GM23338 (cell line): Measurements from ENCODE around the gene ANKS1B. TPM values are rescaled to one million over a fixed set of nuclear protein-coding genes. Genes with fewer than 3 reads are reported as not detected.

Source experiments
- ATAC-seq: fragments of 200-7000 bp; cut with Tn5 transposase; 3 replicates; pipeline ENCODE4 v1.9.1; 2020
- DNase-seq: peaks from one replicate; pipeline ENCODE4 v3.0.0-alpha.2; 2015; ENCODE audit warnings: low spot score
- H2AFZ ChIP-seq: fragments of 200-600 bp; sonication (generic); 2 replicates; pipeline ENCODE4 v1.8.0; 2016; ENCODE audit warnings: antibody characterized with exemption, mild to moderate bottlenecking, moderate library complexity
- H3F3A ChIP-seq: fragments of 200-600 bp; sonication (generic); replicated peaks from 2 replicates; pipeline ENCODE4 v1.8.0; 2017; ENCODE audit warnings: antibody characterized with exemption, mixed run types, low read depth
- H3K27ac ChIP-seq: fragments of 200-600 bp; sonication (generic); 2 replicates; pipeline ENCODE4 v1.6.1; 2016; ENCODE audit warnings: low read depth
- H3K27me3 ChIP-seq: fragments of 200-600 bp; sonication (generic); 2 replicates; pipeline ENCODE4 v1.8.0; 2016; ENCODE audit warnings: mild to moderate bottlenecking, mixed run types, moderate library complexity; ENCODE audit not compliant: insufficient read depth
- H3K36me3 ChIP-seq: fragments of 200-600 bp; sonication (generic); 2 replicates; pipeline ENCODE4 v1.8.0; 2016; ENCODE audit warnings: mild to moderate bottlenecking; ENCODE audit not compliant: insufficient read depth
- H3K4me1 ChIP-seq: fragments of 200-600 bp; sonication (generic); 2 replicates; pipeline ENCODE4 v1.8.0; 2016; ENCODE audit warnings: mild to moderate bottlenecking, moderate library complexity; ENCODE audit not compliant: insufficient read depth
- H3K4me2 ChIP-seq: fragments of 200-600 bp; sonication (generic); 2 replicates; pipeline ENCODE4 v1.7.1; 2017; ENCODE audit warnings: mixed run types
- H3K4me3 ChIP-seq: fragments of 200-600 bp; sonication (generic); 2 replicates; pipeline ENCODE4 v1.6.1; 2016; ENCODE audit warnings: mixed run types
- H3K79me2 ChIP-seq: fragments of 200-600 bp; sonication (generic); replicated peaks from 2 replicates; pipeline ENCODE4 v1.8.0; 2017; ENCODE audit warnings: mild to moderate bottlenecking; ENCODE audit not compliant: insufficient read depth
- H3K9me2 ChIP-seq: fragments of 200-600 bp; sonication (generic); 2 replicates; pipeline ENCODE4 v1.8.0; 2017; ENCODE audit not compliant: insufficient read depth
- H4K20me1 ChIP-seq: fragments of 200-600 bp; sonication (generic); replicated peaks from 2 replicates; pipeline ENCODE4 v1.8.0; 2017; ENCODE audit warnings: mild to moderate bottlenecking; ENCODE audit not compliant: insufficient read depth
- H3K27ac Mint-ChIP-seq: 2 replicates; pipeline ENCODE4 v1.8.0; 2020; ENCODE audit warnings: inconsistent platforms, mild to moderate bottlenecking, moderate library complexity, mixed read lengths
- H3K27me3 Mint-ChIP-seq: 3 replicates; pipeline ENCODE4 v1.8.0; 2022; ENCODE audit warnings: low read depth, mild to moderate bottlenecking, moderate library complexity, mixed read lengths, inconsistent platforms; ENCODE audit not compliant: insufficient read depth, poor library complexity
- H3K36me3 Mint-ChIP-seq: 3 replicates; pipeline ENCODE4 v1.8.0; 2021; ENCODE audit warnings: low read depth, mild to moderate bottlenecking, inconsistent platforms, moderate library complexity, mixed read lengths
- H3K4me1 Mint-ChIP-seq: 3 replicates; pipeline ENCODE4 v1.8.0; 2020; ENCODE audit warnings: mild to moderate bottlenecking, inconsistent platforms, mixed read lengths
- H3K4me3 Mint-ChIP-seq: 3 replicates; pipeline ENCODE4 v1.8.0; 2021; ENCODE audit warnings: moderate library complexity, mild to moderate bottlenecking, inconsistent platforms, mixed read lengths
- H3K9me3 Mint-ChIP-seq: 3 replicates; pipeline ENCODE4 v1.8.0; 2020; ENCODE audit warnings: moderate library complexity, mild to moderate bottlenecking, inconsistent platforms, mixed read lengths
- CREB1 ChIP-seq: fragments of 250-450 bp; sonication (Bioruptor Pico); IDR thresholded peaks from 2 replicates; pipeline ENCODE4 v1.5.0; 2020; ENCODE audit warnings: low read depth, mild to moderate bottlenecking, moderate library complexity
- EZH2 ChIP-seq: fragments of 200-600 bp; sonication (generic); IDR thresholded peaks from one replicate; pipeline ENCODE4 v1.8.0; 2017; ENCODE audit warnings: antibody characterized with exemption, mild to moderate bottlenecking, low read depth; ENCODE audit not compliant: unreplicated experiment
- EZH2phosphoT487 ChIP-seq: fragments of 200-600 bp; sonication (generic); IDR thresholded peaks from one replicate; pipeline ENCODE4 v1.8.1; 2018; ENCODE audit warnings: antibody characterized with exemption; ENCODE audit not compliant: unreplicated experiment
- JUNB ChIP-seq: IDR thresholded peaks from one replicate; pipeline ENCODE4 v1.6.1; 2016; ENCODE audit warnings: antibody characterized with exemption; ENCODE audit not compliant: unreplicated experiment
- NANOG ChIP-seq: IDR thresholded peaks from 2 replicates; pipeline ENCODE4 v1.6.1; 2016; ENCODE audit warnings: antibody characterized with exemption, borderline replicate concordance
- POLR2AphosphoS5 ChIP-seq: IDR thresholded peaks from 2 replicates; pipeline ENCODE4 v1.6.1; 2016; ENCODE audit warnings: antibody characterized with exemption, low read depth
- STAT1 ChIP-seq: IDR thresholded peaks from one replicate; pipeline ENCODE4 v1.6.1; 2016; ENCODE audit warnings: antibody characterized with exemption; ENCODE audit not compliant: unreplicated experiment
- ZNF114 ChIP-seq: fragments of 250-450 bp; sonication (Bioruptor Pico); IDR thresholded peaks from 2 replicates; pipeline ENCODE4 v1.5.0; 2020; ENCODE audit warnings: mild to moderate bottlenecking, moderate library complexity
- ZNF331 ChIP-seq: fragments of 250-450 bp; sonication (Bioruptor Pico); IDR thresholded peaks from 2 replicates; pipeline ENCODE4 v1.5.0; 2020; ENCODE audit warnings: low read depth, mild to moderate bottlenecking, moderate library complexity
- polyA plus RNA-seq: library from polyadenylated mRNA; unstranded; fragments of >200 nt; fragmentation: Nextera tagmentation; extraction: Ambion mirVana; gene quantifications from 2 replicates; pipeline ENCODE4 v1.2.1, GENCODE V29; 2016
- total RNA-seq: library from RNA; depleted of rRNA; stranded (reverse); fragments of >200 nt; shearing (Covaris generic); gene quantifications from 2 replicates; pipeline ENCODE4 v1.2.3, GENCODE V29; 2014
- TF ChIP-seq, protein P1 (sequence below): IDR thresholded peaks from 2 replicates; pipeline ENCODE4 v1.6.1; 2016; ENCODE audit warnings: antibody characterized with exemption
- TF ChIP-seq, protein P2 (sequence below): IDR thresholded peaks from one replicate; pipeline ENCODE4 v1.6.1; 2018; ENCODE audit warnings: antibody characterized with exemption; ENCODE audit not compliant: unreplicated experiment
- TF ChIP-seq, protein P3 (sequence below): fragments of 250-450 bp; sonication (Bioruptor Pico); IDR thresholded peaks from 2 replicates; pipeline ENCODE4 v1.5.0; 2020; ENCODE audit warnings: mild to moderate bottlenecking, moderate library complexity
- TF ChIP-seq, protein P4 (sequence below), 2 experiments: fragments of 200-600 bp in 1 of 2; sonication (generic) in 1 of 2; conservative IDR thresholded peaks; 2 replicates each; pipeline versions ENCODE4 v1.5.1 to v1.6.1; 2016 to 2017; ENCODE audit warnings: antibody characterized with exemption in 2 of 2, low read depth in 2 of 2, mild to moderate bottlenecking in 2 of 2, moderate library complexity in 1 of 2

ANKS1B gene
- total and polyA plus RNA-seq, 2 experiments from 2014 or later: 4.3 to 5.8 TPM

DNA sequence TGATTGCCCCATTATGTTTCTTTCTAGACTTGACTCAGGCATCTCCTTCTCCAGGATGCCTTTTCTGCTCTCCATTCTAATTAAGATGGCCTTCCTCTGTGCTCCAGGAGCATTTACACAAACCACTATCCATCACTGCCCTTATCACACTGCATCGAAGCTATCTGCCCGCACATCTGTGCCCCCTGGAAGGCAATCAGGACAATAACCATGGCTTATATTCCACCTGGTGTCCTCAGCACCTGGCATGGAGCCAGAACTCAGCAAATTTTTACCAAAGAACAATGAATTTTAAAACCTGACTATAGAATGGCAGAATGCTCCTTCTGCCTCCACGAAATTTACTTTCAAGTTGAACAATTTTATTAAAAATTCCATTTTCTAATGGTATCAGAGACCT is 873.9 kb downstream of the ANKS1B start:
- no peak overlapping the region for H3K4me3 Mint-ChIP-seq

More for the DNA sequence above, 873.9 kb downstream of the ANKS1B start:
- Mint-ChIP-seq H3K27me3 (no peaks in the 10 kb centered on the region), H3K36me3 (no peaks in the 10 kb centered on the region), H3K4me1 (peaks cover 16% of the 10 kb centered on the region), H3K27ac (no peak overlapping the region), H3K9me3 (no peaks in the 10 kb centered on the region)
- DNase-seq: no peak
- TF ChIP-seq, protein P1, sequence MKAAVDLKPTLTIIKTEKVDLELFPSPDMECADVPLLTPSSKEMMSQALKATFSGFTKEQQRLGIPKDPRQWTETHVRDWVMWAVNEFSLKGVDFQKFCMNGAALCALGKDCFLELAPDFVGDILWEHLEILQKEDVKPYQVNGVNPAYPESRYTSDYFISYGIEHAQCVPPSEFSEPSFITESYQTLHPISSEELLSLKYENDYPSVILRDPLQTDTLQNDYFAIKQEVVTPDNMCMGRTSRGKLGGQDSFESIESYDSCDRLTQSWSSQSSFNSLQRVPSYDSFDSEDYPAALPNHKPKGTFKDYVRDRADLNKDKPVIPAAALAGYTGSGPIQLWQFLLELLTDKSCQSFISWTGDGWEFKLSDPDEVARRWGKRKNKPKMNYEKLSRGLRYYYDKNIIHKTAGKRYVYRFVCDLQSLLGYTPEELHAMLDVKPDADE: no peak
- TF ChIP-seq CREB1 (CRISPR knock-in tag) (no peak), ZNF114 (no peak), ZNF331 (CRISPR knock-in tag) (no peak), JUNB (no peak), EZH2phosphoT487 (no peak), NANOG (no peak), EZH2 (no peak), STAT1 (no peak), POLR2AphosphoS5 (no peak)
- TF ChIP-seq, protein P2, sequence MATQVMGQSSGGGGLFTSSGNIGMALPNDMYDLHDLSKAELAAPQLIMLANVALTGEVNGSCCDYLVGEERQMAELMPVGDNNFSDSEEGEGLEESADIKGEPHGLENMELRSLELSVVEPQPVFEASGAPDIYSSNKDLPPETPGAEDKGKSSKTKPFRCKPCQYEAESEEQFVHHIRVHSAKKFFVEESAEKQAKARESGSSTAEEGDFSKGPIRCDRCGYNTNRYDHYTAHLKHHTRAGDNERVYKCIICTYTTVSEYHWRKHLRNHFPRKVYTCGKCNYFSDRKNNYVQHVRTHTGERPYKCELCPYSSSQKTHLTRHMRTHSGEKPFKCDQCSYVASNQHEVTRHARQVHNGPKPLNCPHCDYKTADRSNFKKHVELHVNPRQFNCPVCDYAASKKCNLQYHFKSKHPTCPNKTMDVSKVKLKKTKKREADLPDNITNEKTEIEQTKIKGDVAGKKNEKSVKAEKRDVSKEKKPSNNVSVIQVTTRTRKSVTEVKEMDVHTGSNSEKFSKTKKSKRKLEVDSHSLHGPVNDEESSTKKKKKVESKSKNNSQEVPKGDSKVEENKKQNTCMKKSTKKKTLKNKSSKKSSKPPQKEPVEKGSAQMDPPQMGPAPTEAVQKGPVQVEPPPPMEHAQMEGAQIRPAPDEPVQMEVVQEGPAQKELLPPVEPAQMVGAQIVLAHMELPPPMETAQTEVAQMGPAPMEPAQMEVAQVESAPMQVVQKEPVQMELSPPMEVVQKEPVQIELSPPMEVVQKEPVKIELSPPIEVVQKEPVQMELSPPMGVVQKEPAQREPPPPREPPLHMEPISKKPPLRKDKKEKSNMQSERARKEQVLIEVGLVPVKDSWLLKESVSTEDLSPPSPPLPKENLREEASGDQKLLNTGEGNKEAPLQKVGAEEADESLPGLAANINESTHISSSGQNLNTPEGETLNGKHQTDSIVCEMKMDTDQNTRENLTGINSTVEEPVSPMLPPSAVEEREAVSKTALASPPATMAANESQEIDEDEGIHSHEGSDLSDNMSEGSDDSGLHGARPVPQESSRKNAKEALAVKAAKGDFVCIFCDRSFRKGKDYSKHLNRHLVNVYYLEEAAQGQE: no peak
- TF ChIP-seq, protein P3, sequence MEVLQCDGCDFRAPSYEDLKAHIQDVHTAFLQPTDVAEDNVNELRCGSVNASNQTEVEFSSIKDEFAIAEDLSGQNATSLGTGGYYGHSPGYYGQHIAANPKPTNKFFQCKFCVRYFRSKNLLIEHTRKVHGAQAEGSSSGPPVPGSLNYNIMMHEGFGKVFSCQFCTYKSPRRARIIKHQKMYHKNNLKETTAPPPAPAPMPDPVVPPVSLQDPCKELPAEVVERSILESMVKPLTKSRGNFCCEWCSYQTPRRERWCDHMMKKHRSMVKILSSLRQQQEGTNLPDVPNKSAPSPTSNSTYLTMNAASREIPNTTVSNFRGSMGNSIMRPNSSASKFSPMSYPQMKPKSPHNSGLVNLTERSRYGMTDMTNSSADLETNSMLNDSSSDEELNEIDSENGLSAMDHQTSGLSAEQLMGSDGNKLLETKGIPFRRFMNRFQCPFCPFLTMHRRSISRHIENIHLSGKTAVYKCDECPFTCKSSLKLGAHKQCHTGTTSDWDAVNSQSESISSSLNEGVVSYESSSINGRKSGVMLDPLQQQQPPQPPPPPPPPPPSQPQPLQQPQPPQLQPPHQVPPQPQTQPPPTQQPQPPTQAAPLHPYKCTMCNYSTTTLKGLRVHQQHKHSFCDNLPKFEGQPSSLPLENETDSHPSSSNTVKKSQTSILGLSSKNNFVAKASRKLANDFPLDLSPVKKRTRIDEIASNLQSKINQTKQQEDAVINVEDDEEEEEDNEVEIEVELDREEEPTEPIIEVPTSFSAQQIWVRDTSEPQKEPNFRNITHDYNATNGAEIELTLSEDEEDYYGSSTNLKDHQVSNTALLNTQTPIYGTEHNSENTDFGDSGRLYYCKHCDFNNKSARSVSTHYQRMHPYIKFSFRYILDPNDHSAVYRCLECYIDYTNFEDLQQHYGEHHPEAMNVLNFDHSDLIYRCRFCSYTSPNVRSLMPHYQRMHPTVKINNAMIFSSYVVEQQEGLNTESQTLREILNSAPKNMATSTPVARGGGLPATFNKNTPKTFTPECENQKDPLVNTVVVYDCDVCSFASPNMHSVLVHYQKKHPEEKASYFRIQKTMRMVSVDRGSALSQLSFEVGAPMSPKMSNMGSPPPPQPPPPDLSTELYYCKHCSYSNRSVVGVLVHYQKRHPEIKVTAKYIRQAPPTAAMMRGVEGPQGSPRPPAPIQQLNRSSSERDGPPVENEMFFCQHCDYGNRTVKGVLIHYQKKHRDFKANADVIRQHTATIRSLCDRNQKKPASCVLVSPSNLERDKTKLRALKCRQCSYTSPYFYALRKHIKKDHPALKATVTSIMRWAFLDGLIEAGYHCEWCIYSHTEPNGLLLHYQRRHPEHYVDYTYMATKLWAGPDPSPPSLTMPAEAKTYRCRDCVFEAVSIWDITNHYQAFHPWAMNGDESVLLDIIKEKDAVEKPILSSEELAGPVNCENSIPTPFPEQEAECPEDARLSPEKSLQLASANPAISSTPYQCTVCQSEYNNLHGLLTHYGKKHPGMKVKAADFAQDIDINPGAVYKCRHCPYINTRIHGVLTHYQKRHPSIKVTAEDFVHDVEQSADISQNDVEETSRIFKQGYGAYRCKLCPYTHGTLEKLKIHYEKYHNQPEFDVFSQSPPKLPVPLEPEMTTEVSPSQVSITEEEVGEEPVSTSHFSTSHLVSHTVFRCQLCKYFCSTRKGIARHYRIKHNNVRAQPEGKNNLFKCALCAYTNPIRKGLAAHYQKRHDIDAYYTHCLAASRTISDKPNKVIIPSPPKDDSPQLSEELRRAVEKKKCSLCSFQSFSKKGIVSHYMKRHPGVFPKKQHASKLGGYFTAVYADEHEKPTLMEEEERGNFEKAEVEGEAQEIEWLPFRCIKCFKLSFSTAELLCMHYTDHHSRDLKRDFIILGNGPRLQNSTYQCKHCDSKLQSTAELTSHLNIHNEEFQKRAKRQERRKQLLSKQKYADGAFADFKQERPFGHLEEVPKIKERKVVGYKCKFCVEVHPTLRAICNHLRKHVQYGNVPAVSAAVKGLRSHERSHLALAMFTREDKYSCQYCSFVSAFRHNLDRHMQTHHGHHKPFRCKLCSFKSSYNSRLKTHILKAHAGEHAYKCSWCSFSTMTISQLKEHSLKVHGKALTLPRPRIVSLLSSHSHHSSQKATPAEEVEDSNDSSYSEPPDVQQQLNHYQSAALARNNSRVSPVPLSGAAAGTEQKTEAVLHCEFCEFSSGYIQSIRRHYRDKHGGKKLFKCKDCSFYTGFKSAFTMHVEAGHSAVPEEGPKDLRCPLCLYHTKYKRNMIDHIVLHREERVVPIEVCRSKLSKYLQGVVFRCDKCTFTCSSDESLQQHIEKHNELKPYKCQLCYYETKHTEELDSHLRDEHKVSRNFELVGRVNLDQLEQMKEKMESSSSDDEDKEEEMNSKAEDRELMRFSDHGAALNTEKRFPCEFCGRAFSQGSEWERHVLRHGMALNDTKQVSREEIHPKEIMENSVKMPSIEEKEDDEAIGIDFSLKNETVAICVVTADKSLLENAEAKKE (CRISPR knock-in tag): no peak
- TF ChIP-seq, protein P4, sequence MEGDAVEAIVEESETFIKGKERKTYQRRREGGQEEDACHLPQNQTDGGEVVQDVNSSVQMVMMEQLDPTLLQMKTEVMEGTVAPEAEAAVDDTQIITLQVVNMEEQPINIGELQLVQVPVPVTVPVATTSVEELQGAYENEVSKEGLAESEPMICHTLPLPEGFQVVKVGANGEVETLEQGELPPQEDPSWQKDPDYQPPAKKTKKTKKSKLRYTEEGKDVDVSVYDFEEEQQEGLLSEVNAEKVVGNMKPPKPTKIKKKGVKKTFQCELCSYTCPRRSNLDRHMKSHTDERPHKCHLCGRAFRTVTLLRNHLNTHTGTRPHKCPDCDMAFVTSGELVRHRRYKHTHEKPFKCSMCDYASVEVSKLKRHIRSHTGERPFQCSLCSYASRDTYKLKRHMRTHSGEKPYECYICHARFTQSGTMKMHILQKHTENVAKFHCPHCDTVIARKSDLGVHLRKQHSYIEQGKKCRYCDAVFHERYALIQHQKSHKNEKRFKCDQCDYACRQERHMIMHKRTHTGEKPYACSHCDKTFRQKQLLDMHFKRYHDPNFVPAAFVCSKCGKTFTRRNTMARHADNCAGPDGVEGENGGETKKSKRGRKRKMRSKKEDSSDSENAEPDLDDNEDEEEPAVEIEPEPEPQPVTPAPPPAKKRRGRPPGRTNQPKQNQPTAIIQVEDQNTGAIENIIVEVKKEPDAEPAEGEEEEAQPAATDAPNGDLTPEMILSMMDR (conservative IDR thresholded peaks at IDR 0.05; ENCODE audit: low read depth in 2 of 2): no peak
- Histone ChIP-seq H3K4me1 (peaks cover 16% of the 10 kb centered on the region; the same call in 1 of the 2 replicates), H3K36me3 (no peaks in the 10 kb centered on the region), H4K20me1 (no peaks in the 10 kb centered on the region), H3K9me2 (no peaks in the 10 kb centered on the region), H3K27me3 (no peaks in the 10 kb centered on the region), H3K79me2 (no peaks in the 10 kb centered on the region), H3K4me3 (no peak overlapping the region), H3K4me2 (no peak overlapping the region), H3F3A (no peaks in the 10 kb centered on the region), H3K27ac (no peak overlapping the region), H2AFZ (no peak overlapping the region)
- no peak for ATAC-seq
